K562 (cell line): ENCODE measurements around the gene LRP2BP. TPM values are rescaled to one million over a fixed set of nuclear protein-coding genes. Genes with fewer than 3 reads are reported as not detected.

ENCODE experiments used
- ATAC-seq: fragments of 200-7000 bp; cut with Tn5 transposase; 3 replicates; pipeline ENCODE4 v1.9.1; 2020; ENCODE audit warnings: moderate library complexity
- BruUV-seq: library from RNA; stranded (reverse); fragments of 400-500 nt; replicated peaks from 2 replicates; lab custom pipeline; 2021; lab: Mats Ljungman, UMichigan
- CTCF ChIA-PET: fragments of 300-600 bp; formaldehyde crosslinking; extraction: SDS; loops from one replicate; lab custom pipeline; 2021; ENCODE audit warnings: low intra/inter-chr PET ratio; lab: Yijun Ruan, JAX
- POLR2A ChIA-PET: fragments of 300-600, 350-650 bp; sonication (Branson Sonifier 250); formaldehyde crosslinking; extraction: SDS; loops from one replicate; lab custom pipeline; 2021; ENCODE audit warnings: antibody characterized with exemption, inconsistent platforms; lab: Yijun Ruan, JAX
- DNase-seq, 4 experiments: peaks; one replicate each; pipeline versions ENCODE4 v3.0.0 to v3.0.0-alpha.2; 2011 to 2018; ENCODE audit warnings: low spot score in 3 of 4, mixed read lengths in 3 of 4; ENCODE audit errors: extremely low read depth in 1 of 4
- FAIRE-seq: peaks from 2 replicates; lab custom pipeline; 2011; peaks lifted over from hg19 to GRCh38; lab: Jason Lieb, UNC
- H2AFZ ChIP-seq: 2 replicates; pipeline ENCODE4 v1.6.0; 2011; ENCODE audit warnings: low read depth, low read length, control low read depth, inconsistent platforms
- H3K27ac ChIP-seq: fragments of 200-600 bp; 3 replicates; pipeline ENCODE4 v1.8.0; 2011; ENCODE audit warnings: low read depth, mild to moderate bottlenecking, control low read depth, inconsistent platforms, low read length, moderate library complexity, mixed read lengths; ENCODE audit errors: extremely low read depth
- H3K27me3 ChIP-seq, 2 experiments: fragments of 300-600 bp in 1 of 2; 2 replicates in 1 of 2; 3 replicates in 1 of 2; pipeline versions ENCODE4 v1.6.0 to v1.8.0; 2011; ENCODE audit warnings: inconsistent platforms in 2 of 2, low read length in 2 of 2, mild to moderate bottlenecking in 1 of 2, mixed read lengths in 1 of 2, moderate library complexity in 1 of 2; ENCODE audit not compliant: control insufficient read depth in 2 of 2, insufficient read depth in 2 of 2
- H3K36me3 ChIP-seq: fragments of 300-600 bp; 3 replicates; pipeline ENCODE4 v1.8.0; 2011; ENCODE audit warnings: mild to moderate bottlenecking, low read length, inconsistent platforms; ENCODE audit not compliant: control insufficient read depth, insufficient read depth
- H3K4me1 ChIP-seq, 2 experiments: fragments of 200-600 bp in 1 of 2; replicated peaks in 1 of 2; 2 replicates in 1 of 2; 3 replicates in 1 of 2; pipeline versions ENCODE4 v1.5.1 to v1.8.0; 2011; ENCODE audit warnings: inconsistent platforms in 2 of 2, low read length in 2 of 2, mild to moderate bottlenecking in 1 of 2, mixed read lengths in 1 of 2, moderate library complexity in 1 of 2; ENCODE audit not compliant: control insufficient read depth in 2 of 2, insufficient read depth in 2 of 2
- H3K4me2 ChIP-seq: 2 replicates; pipeline ENCODE4 v1.6.1; 2011; ENCODE audit warnings: low read length, control low read depth, inconsistent platforms, mixed read lengths; ENCODE audit not compliant: insufficient read depth
- H3K4me3 ChIP-seq: fragments of 200-600 bp; sonication (generic), shearing (Covaris generic); 2 replicates; pipeline ENCODE4 v1.5.1; 2016; ENCODE audit warnings: control low read depth, inconsistent platforms
- H3K79me2 ChIP-seq: fragments of 200-600 bp; 3 replicates; pipeline ENCODE4 v1.8.0; 2011; ENCODE audit warnings: low read length, inconsistent platforms; ENCODE audit not compliant: control insufficient read depth, insufficient read depth
- H3K9ac ChIP-seq, 2 experiments: 2 replicates each; pipeline versions ENCODE4 v1.6.0 to v1.6.1; 2011; ENCODE audit warnings: low read depth in 2 of 2, low read length in 2 of 2, control low read depth in 1 of 2, inconsistent platforms in 1 of 2, mild to moderate bottlenecking in 1 of 2, mixed read lengths in 1 of 2; ENCODE audit not compliant: insufficient read depth in 1 of 2
- H3K9me1 ChIP-seq: one replicate; pipeline ENCODE4 v1.6.0; 2011; ENCODE audit warnings: inconsistent platforms, mild to moderate bottlenecking, low read length, moderate library complexity; ENCODE audit not compliant: control insufficient read depth, insufficient read depth
- H3K9me3 ChIP-seq: replicated peaks from 2 replicates; pipeline ENCODE4 v1.5.1; 2011; ENCODE audit warnings: low read depth, low read length, inconsistent platforms; ENCODE audit not compliant: control insufficient read depth, insufficient read depth
- H4K20me1 ChIP-seq: replicated peaks from 2 replicates; pipeline ENCODE4 v1.6.1; 2011; ENCODE audit warnings: low read length, inconsistent platforms, mixed read lengths; ENCODE audit not compliant: control insufficient read depth, insufficient read depth
- CC2D1A ChIP-seq: fragments of 450-650 bp; IDR thresholded peaks from 2 replicates; pipeline ENCODE4 v1.6.1; 2017; ENCODE audit warnings: mild to moderate bottlenecking
- FOXA3 ChIP-seq, 2 experiments: fragments of 450-650 bp in 1 of 2; sonication (generic) in 1 of 2; formaldehyde crosslinking; IDR thresholded peaks in 1 of 2; conservative IDR thresholded peaks in 1 of 2; 2 replicates each; pipeline versions ENCODE4 v1.4.0 to v1.8.0; 2020 to 2022; ENCODE audit warnings: mild to moderate bottlenecking in 2 of 2, missing genetic modification reagents in 1 of 2
- HDAC2 ChIP-seq: fragments of 450-650 bp; IDR thresholded peaks from 2 replicates; pipeline ENCODE4 v1.6.1; 2016; ENCODE audit warnings: mild to moderate bottlenecking
- HDAC6 ChIP-seq: IDR thresholded peaks from 2 replicates; pipeline ENCODE4 v1.6.1; 2012; ENCODE audit warnings: low read depth, mild to moderate bottlenecking, control low read depth, inconsistent platforms, low read length, moderate library complexity
- HNRNPUL1 ChIP-seq: fragments of 200-400 bp; formaldehyde crosslinking; IDR thresholded peaks from 2 replicates; pipeline ENCODE4 v1.6.1; 2017; ENCODE audit warnings: low read length
- MYNN ChIP-seq, 2 experiments: sonication (generic); formaldehyde crosslinking in 1 of 2; IDR thresholded peaks; 2 replicates each; pipeline versions ENCODE4 v1.5.0 to v1.6.1; 2016 to 2020; ENCODE audit warnings: antibody characterized with exemption in 1 of 2, missing genetic modification reagents in 1 of 2
- NR3C1 ChIP-seq: sonication (generic); formaldehyde crosslinking; IDR thresholded peaks from 2 replicates; pipeline ENCODE4 v1.8.1; 2022; ENCODE audit warnings: missing genetic modification reagents
- PHTF2 ChIP-seq: fragments of 250-450 bp; sonication (Bioruptor Pico); IDR thresholded peaks from 2 replicates; pipeline ENCODE4 v1.5.0; 2021; ENCODE audit warnings: mild to moderate bottlenecking
- RFX1 ChIP-seq: fragments of 450-650 bp; IDR thresholded peaks from 2 replicates; pipeline ENCODE4 v1.6.1; 2016; ENCODE audit warnings: mild to moderate bottlenecking, moderate library complexity
- SLC30A9 ChIP-seq: fragments of 250-450 bp; sonication (Bioruptor Pico); IDR thresholded peaks from 2 replicates; pipeline ENCODE4 v1.8.0; 2022; ENCODE audit warnings: mild to moderate bottlenecking, moderate library complexity
- SMARCA4 ChIP-seq: fragments of 450-650 bp; IDR thresholded peaks from 2 replicates; pipeline ENCODE4 v1.6.1; 2016
- SRF ChIP-seq, 2 experiments: fragments of 250-450, 450-650 bp in 1 of 2; sonication (Bioruptor Pico) in 1 of 2; sonication (generic) in 1 of 2; formaldehyde crosslinking; IDR thresholded peaks; 2 replicates each; pipeline versions ENCODE4 v1.5.0 to v1.5.1; 2020 to 2022; ENCODE audit warnings: mild to moderate bottlenecking in 1 of 2, missing genetic modification reagents in 1 of 2
- TAF9B ChIP-seq: fragments of 450-650 bp; IDR thresholded peaks from 2 replicates; pipeline ENCODE4 v1.6.1; 2018; ENCODE audit warnings: mild to moderate bottlenecking; ENCODE audit not compliant: partially characterized antibody
- TEAD4 ChIP-seq, 2 experiments: sonication (generic) in 1 of 2; formaldehyde crosslinking in 1 of 2; IDR thresholded peaks; 2 replicates each; pipeline versions ENCODE4 v1.6.1 to v1.8.0; 2012 to 2022; ENCODE audit warnings: borderline replicate concordance in 1 of 2, inconsistent platforms in 1 of 2, low read length in 1 of 2, mild to moderate bottlenecking in 1 of 2, missing genetic modification reagents in 1 of 2
- ZC3H4 ChIP-seq: sonication (generic); formaldehyde crosslinking; IDR thresholded peaks from 2 replicates; pipeline ENCODE4 v1.9.0; 2021; ENCODE audit warnings: missing genetic modification reagents, borderline replicate concordance
- ZNF121 ChIP-seq: sonication (generic); formaldehyde crosslinking; conservative IDR thresholded peaks from 2 replicates; pipeline ENCODE4 v1.8.0; 2022; ENCODE audit warnings: missing genetic modification reagents
- ZNF507 ChIP-seq: conservative IDR thresholded peaks from 2 replicates; pipeline ENCODE4 v1.6.1; 2017; ENCODE audit warnings: missing genetic modification characterization, missing compliant biosample characterization
- ZNF699 ChIP-seq: fragments of 250-450 bp; sonication (Bioruptor Pico); IDR thresholded peaks from 2 replicates; pipeline ENCODE4 v1.8.0; 2021; ENCODE audit warnings: mild to moderate bottlenecking, moderate library complexity; ENCODE audit not compliant: insufficient replicate concordance
- WGBS: fragments of 100-300 bp; shearing (Covaris generic); methylation state at CpG from one replicate; pipeline ENCODE4 v1.1.6; 2016; ENCODE audit warnings: low coverage, mixed read lengths; ENCODE audit not compliant: insufficient coverage; ENCODE audit errors: missing lambda C conversion rate; 5-methylcytosine and 5-hydroxymethylcytosine counted together
- in situ Hi-C: fragments of 300-500 bp; cut with MboI; formaldehyde crosslinking; loops from 4 replicates; pipeline ENCODE4 v1.15.0; 2018; ENCODE audit warnings: inconsistent platforms, mixed read lengths
- intact Hi-C: fragments of 100-400 bp; cut with micrococcal nuclease; formaldehyde crosslinking; loops from 2 replicates; pipeline ENCODE4 v1.14.2; 2022
- polyA plus RNA-seq, 8 experiments: library from polyadenylated mRNA; depleted of rRNA in 4 of 8; stranded (reverse) in 5 of 8; unstranded in 3 of 8; fragments of >200 nt; fragmentation: Nextera tagmentation in 2 of 8; fragmentation: Illumina TruSeq in 1 of 8; extraction: Ambion mirVana in 2 of 8; extraction: Trizol in 1 of 8; gene quantifications; 2 replicates each; pipeline versions ENCODE4 v1.2.1 to v1.2.3, GENCODE V29; 2011 to 2014; ENCODE audit warnings: inconsistent platforms in 1 of 8, missing spikeins in 1 of 8
- total RNA-seq, 7 experiments: library from RNA; depleted of rRNA in 6 of 7; stranded (reverse); fragments of >200 nt in 6 of 7; fragmentation: Illumina TruSeq in 2 of 7; extraction: Trizol in 2 of 7; gene quantifications; 2 replicates each; pipeline versions ENCODE4 v1.2.1 to v1.2.3, GENCODE V29; 2011 to 2021; ENCODE audit warnings: low replicate concordance in 1 of 7
- TF ChIP-seq, protein P1 (sequence below): fragments of 450-650 bp; conservative IDR thresholded peaks from 2 replicates; pipeline ENCODE4 v1.6.1; 2016; ENCODE audit warnings: missing genetic modification characterization, low read depth, mild to moderate bottlenecking, control low read depth, missing compliant biosample characterization

Gene LRP2BP
- total and polyA plus RNA-seq, 9 of the 15 experiments (the other 6 are each of a cell fraction or from before 2014, with no cell fraction given), result 0.42 to 2.1 (median 0.62) TPM

- H3K9ac ChIP-seq, result no peak overlapping the region
- no TSS peak for BruUV-seq
- no peaks in the 10 kb centered on the region for H4K20me1 ChIP-seq
- H3K9me1 ChIP-seq, result no peaks in the 10 kb centered on the region
- DNase-seq (peak in 3 of 4 experiments; percentile 10 to 67 (median 51)), ATAC-seq (peak; percentile 77), FAIRE-seq (peak; percentile 46)
- H3K4me3 ChIP-seq, result no peak overlapping the region
- ChIA-PET POLR2A (interaction anchor here (2.5 to 3.0 kb wide), 2 partner anchors 10 to 11 kb away, joined by 10 to 21 read pairs; partner anchors contain the start of genes ANKRD37 and LRP2BP), CTCF (no interaction called here)
- H3K27me3 ChIP-seq, result no peaks in the 10 kb centered on the region
- 2% methylated on average over 10 of the region's 10 CpGs for WGBS
- no peaks in the 10 kb centered on the region for H3K9me3 ChIP-seq
- in situ Hi-C loops, result no loop called here
- no peaks in the 10 kb centered on the region for H3K79me2 ChIP-seq
- intact Hi-C loops, result no loop called here
- H3K4me2 ChIP-seq, result peak overlapping the region; percentile 25; the same call in 1 of the 2 replicates
- H3K4me1 ChIP-seq, result peaks cover 10 to 16% of the 10 kb centered on the region in 2 experiments; a peak in 3 of 5 replicates
- H3K36me3 ChIP-seq, result no peaks in the 10 kb centered on the region
- no peak overlapping the region; the same call in 2 of the 3 replicates for H3K27ac ChIP-seq
- no peak overlapping the region for H2AFZ ChIP-seq
- TF ChIP-seq SMARCA4 (0 out of 2 replicates have a peak, but pooled peaks have one; percentile 34), HDAC2 (peak; percentile 71; the same call in 1 of the 2 replicates), SLC30A9 (no peak), ZNF507 (tag) (no peak), TEAD4 (IDR thresholded peaks at IDR 0.05; ENCODE audit: low read length) (peak; percentile 71; the same call in 1 of the 2 replicates), TEAD4 (CRISPR knock-in tag; IDR thresholded peaks at IDR 0.05; ENCODE audit: borderline replicate concordance) (no peak), RFX1 (no peak), FOXA3 (CRISPR knock-in tag; conservative IDR thresholded peaks at IDR 0.05 in 1 of 2, IDR thresholded peaks at IDR 0.05 in 1 of 2) (no peak), CC2D1A (no peak), SRF (CRISPR knock-in tag; IDR thresholded peaks at IDR 0.05) (no peak), ZNF699 (no peak), HDAC6 (no peak), HNRNPUL1 (no peak), TAF9B (no peak), NR3C1 (CRISPR knock-in tag) (no peak), ZNF121 (CRISPR knock-in tag) (no peak), PHTF2 (CRISPR knock-in tag) (no peak), MYNN (IDR thresholded peaks at IDR 0.05) (no peak; the same call in 1 of the 2 replicates), MYNN (CRISPR knock-in tag; IDR thresholded peaks at IDR 0.05) (no peak), ZC3H4 (CRISPR knock-in tag) (no peak)
- TF ChIP-seq, protein P1, sequence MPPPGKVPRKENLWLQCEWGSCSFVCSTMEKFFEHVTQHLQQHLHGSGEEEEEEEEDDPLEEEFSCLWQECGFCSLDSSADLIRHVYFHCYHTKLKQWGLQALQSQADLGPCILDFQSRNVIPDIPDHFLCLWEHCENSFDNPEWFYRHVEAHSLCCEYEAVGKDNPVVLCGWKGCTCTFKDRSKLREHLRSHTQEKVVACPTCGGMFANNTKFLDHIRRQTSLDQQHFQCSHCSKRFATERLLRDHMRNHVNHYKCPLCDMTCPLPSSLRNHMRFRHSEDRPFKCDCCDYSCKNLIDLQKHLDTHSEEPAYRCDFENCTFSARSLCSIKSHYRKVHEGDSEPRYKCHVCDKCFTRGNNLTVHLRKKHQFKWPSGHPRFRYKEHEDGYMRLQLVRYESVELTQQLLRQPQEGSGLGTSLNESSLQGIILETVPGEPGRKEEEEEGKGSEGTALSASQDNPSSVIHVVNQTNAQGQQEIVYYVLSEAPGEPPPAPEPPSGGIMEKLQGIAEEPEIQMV (tag), result no peak
Measured at GRCh38 chr4:185384930-185385331, 10.8 kb downstream of the LRP2BP start.
